Fibroblast of lung (primary cell): ENCODE data around the gene HPSE2. TPM values are rescaled to one million over a fixed set of nuclear protein-coding genes. Genes with fewer than 3 reads are reported as not detected.

Experiments used
- DNase-seq, 2 donors: peaks; one replicate each; pipeline versions ENCODE4 v3.0.0 to v3.0.0-alpha.2; 2010; ENCODE audit warnings: low read depth in 2 of 2
- H2AFZ ChIP-seq: 2 replicates; pipeline ENCODE4 v1.5.1; 2012; ENCODE audit warnings: low read length, control low read depth, inconsistent platforms
- H3K27ac ChIP-seq: 2 replicates; pipeline ENCODE4 v1.5.1; 2011; ENCODE audit warnings: low read length, control low read depth; ENCODE audit not compliant: insufficient read depth
- H3K27me3 ChIP-seq: 2 replicates; pipeline ENCODE4 v1.5.1; 2011; ENCODE audit warnings: mild to moderate bottlenecking, low read length; ENCODE audit not compliant: control insufficient read depth, insufficient read depth
- H3K36me3 ChIP-seq: 2 replicates; pipeline ENCODE4 v1.5.1; 2011; ENCODE audit warnings: low read length; ENCODE audit not compliant: control insufficient read depth, insufficient read depth
- H3K4me1 ChIP-seq: 2 replicates; pipeline ENCODE4 v1.5.1; 2011; ENCODE audit warnings: low read length; ENCODE audit not compliant: control insufficient read depth, insufficient read depth; ENCODE audit errors: extremely low read depth
- H3K4me2 ChIP-seq: 2 replicates; pipeline ENCODE4 v1.5.1; 2011; ENCODE audit warnings: low read length, control low read depth; ENCODE audit not compliant: insufficient read depth; ENCODE audit errors: extremely low read depth
- H3K4me3 ChIP-seq, 4 experiments: fragments of 200-600 bp in 1 of 4; sonication (generic) in 1 of 4; replicated peaks in 1 of 4; 2 replicates each; pipeline ENCODE4 v1.5.1; 2011 to 2016; ENCODE audit warnings: low read length in 4 of 4, low read depth in 3 of 4, mild to moderate bottlenecking in 3 of 4, control low read depth in 2 of 4, inconsistent platforms in 1 of 4, mixed read lengths in 1 of 4; ENCODE audit not compliant: insufficient read depth in 1 of 4; ENCODE audit errors: control extremely low read depth in 1 of 4
- H3K79me2 ChIP-seq: 2 replicates; pipeline ENCODE4 v1.5.1; 2012; ENCODE audit warnings: mild to moderate bottlenecking, low read length, inconsistent platforms; ENCODE audit not compliant: control insufficient read depth, insufficient read depth
- H3K9ac ChIP-seq: 2 replicates; pipeline ENCODE4 v1.5.1; 2011; ENCODE audit warnings: mild to moderate bottlenecking, low read length, control low read depth; ENCODE audit not compliant: insufficient read depth
- H3K9me3 ChIP-seq: 2 replicates; pipeline ENCODE4 v1.5.1; 2012; ENCODE audit warnings: low read depth, low read length; ENCODE audit not compliant: control insufficient read depth, insufficient read depth
- H4K20me1 ChIP-seq: 2 replicates; pipeline ENCODE4 v1.5.1; 2011; ENCODE audit warnings: low read length; ENCODE audit not compliant: control insufficient read depth, insufficient read depth; ENCODE audit errors: extremely low read depth
- EZH2 ChIP-seq: IDR thresholded peaks from 2 replicates; pipeline ENCODE4 v1.5.1; 2012; ENCODE audit warnings: low read length, control low read depth, mild to moderate bottlenecking; ENCODE audit errors: missing control alignments
- polyA plus RNA-seq, 2 donors: library from polyadenylated mRNA; depleted of rRNA in 1 of 2; stranded (reverse) in 1 of 2; unstranded in 1 of 2; fragments of >200 nt; gene quantifications; 2 replicates each; pipeline ENCODE4 v1.2.1, GENCODE V29; 2011 to 2012; ENCODE audit warnings: missing spikeins in 1 of 2
- total RNA-seq: library from RNA; depleted of rRNA; stranded (reverse); fragments of >200 nt; gene quantifications from 2 replicates; pipeline ENCODE4 v1.2.1, GENCODE V29; 2014
- TF ChIP-seq, protein P1 (sequence below), 2 donors: IDR thresholded peaks in 1 of 2; conservative IDR thresholded peaks in 1 of 2; 1 replicate in 1 of 2; 2 replicates in 1 of 2; pipeline ENCODE4 v1.5.1; 2011 to 2012; ENCODE audit warnings: low read length in 2 of 2, control low read depth in 1 of 2, inconsistent platforms in 1 of 2, low read depth in 1 of 2, mild to moderate bottlenecking in 1 of 2

The HPSE2 gene
- total and polyA plus RNA-seq, 2 donors (not counting 1 experiment from before 2014, with no cell fraction given) = 0.02 to 0.17 TPM

DNA sequence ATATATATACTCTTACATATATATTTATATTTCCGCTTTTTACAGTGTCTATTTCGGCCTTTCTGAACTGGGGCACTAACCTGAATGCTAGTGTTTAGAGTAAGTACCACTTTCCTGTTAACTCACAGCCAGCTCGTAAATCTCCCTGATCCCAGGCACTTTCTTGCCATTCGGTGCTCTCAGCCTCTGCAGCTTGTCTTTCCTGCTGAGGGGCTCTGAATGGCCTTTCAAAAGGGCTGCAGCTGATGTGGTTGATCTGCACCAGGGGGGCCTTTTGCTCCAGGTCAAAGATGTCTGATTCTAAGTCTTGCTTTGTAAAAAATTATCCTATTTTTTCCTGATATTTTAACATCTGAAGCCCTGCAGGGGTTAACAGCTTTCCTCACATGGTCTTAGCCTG is 763.5 kb downstream of the HPSE2 start:
- no peaks in the 10 kb centered on the region for H3K4me1 ChIP-seq
- H2AFZ ChIP-seq = no peak overlapping the region
- no peaks in the 10 kb centered on the region for H3K79me2 ChIP-seq
- no peak overlapping the region for H3K27ac ChIP-seq
- DNase-seq = no peak
- no peaks in the 10 kb centered on the region for H3K9me3 ChIP-seq
- H3K9ac ChIP-seq = no peak overlapping the region
- peaks cover 2% of the 10 kb centered on the region for H3K27me3 ChIP-seq
- H4K20me1 ChIP-seq = no peaks in the 10 kb centered on the region
- no peak for TF ChIP-seq EZH2
- TF ChIP-seq, protein P1, sequence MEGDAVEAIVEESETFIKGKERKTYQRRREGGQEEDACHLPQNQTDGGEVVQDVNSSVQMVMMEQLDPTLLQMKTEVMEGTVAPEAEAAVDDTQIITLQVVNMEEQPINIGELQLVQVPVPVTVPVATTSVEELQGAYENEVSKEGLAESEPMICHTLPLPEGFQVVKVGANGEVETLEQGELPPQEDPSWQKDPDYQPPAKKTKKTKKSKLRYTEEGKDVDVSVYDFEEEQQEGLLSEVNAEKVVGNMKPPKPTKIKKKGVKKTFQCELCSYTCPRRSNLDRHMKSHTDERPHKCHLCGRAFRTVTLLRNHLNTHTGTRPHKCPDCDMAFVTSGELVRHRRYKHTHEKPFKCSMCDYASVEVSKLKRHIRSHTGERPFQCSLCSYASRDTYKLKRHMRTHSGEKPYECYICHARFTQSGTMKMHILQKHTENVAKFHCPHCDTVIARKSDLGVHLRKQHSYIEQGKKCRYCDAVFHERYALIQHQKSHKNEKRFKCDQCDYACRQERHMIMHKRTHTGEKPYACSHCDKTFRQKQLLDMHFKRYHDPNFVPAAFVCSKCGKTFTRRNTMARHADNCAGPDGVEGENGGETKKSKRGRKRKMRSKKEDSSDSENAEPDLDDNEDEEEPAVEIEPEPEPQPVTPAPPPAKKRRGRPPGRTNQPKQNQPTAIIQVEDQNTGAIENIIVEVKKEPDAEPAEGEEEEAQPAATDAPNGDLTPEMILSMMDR (conservative IDR thresholded peaks at IDR 0.05 in 1 of 2, IDR thresholded peaks at IDR 0.05 in 1 of 2; ENCODE audit: low read depth in 1 of 2, low read length in 2 of 2) = no peak
- no peak overlapping the region for H3K4me2 ChIP-seq
- H3K36me3 ChIP-seq = no peaks in the 10 kb centered on the region
- no peak overlapping the region for H3K4me3 ChIP-seq

DNA sequence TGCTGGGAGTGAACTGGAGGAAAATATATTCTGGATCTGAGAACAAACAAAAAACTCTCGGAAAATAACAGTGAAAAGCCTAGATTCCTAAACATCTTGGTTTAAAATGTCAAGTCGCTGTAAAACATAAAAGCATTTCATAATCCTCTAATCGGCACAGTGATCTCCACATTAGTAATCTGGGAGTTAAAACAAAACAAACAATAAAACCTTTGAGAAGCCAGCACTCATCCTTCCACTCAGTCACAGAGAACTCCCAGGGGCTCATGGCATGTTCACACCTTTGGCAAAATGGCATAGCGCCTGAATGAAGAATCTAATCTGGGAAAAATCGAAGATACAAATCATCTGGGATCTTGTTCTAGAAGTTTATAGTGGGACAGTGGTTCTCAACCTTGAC is 764.8 kb downstream of the HPSE2 start:
- H3K27me3 ChIP-seq = peaks cover 2% of the 10 kb centered on the region
- H4K20me1 ChIP-seq = no peaks in the 10 kb centered on the region
- no peaks in the 10 kb centered on the region for H3K79me2 ChIP-seq
- no peak overlapping the region for H3K4me3 ChIP-seq
- no peak for DNase-seq
- no peak overlapping the region for H3K9ac ChIP-seq
- H3K4me2 ChIP-seq = no peak overlapping the region
- TF ChIP-seq, protein P1 (conservative IDR thresholded peaks at IDR 0.05 in 1 of 2, IDR thresholded peaks at IDR 0.05 in 1 of 2; ENCODE audit: low read depth in 1 of 2, low read length in 2 of 2) = no peak
- no peak for TF ChIP-seq EZH2
- no peaks in the 10 kb centered on the region for H3K36me3 ChIP-seq
- peaks cover 2% of the 10 kb centered on the region for H3K4me1 ChIP-seq
- no peak overlapping the region for H3K27ac ChIP-seq
- no peak overlapping the region for H2AFZ ChIP-seq
- no peaks in the 10 kb centered on the region for H3K9me3 ChIP-seq

DNA sequence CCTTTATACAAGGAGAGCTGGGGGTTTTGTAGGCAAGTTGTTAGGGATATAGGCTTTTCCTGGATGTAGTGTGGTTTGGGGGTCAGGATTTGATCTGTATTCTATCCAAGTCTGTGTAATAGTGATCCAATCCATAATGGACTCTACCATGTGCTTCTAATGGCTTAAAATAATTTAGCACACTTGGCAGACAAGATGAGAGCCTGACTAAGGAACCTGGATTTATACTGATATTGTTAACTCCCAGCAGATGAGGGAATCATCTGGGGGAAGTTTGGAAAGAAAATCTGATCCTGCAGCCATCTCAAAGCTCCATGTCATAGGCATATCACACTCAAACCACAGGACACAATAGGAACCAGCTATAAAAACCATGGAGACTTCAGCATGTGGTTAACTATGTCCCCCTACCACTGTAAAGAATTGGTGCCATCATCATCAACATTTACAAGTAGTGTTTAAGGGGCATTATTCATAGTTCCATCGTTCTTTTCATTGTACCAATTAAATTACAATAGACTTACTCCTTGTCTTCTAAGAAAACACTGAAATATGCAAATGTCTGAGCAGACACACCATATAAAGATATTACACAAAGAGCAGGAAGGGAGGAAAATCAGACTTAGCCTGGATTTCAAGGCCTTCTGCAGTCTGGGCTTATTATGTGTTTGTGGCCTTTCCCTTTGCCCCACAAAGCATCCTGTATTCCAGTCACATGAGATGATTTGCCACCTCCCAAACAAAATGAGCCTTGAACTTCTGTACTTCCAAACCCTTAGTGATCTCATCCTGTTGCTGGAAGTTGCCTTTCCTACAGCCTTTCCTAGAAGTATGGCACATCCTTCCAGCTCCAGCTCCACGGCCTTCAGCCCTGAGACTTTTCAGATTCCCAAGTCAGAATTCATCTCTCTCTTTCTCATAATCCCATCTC is 766.4 kb downstream of the HPSE2 start:
- Histone ChIP-seq H2AFZ (no peak overlapping the region), H3K27me3 (peaks cover 2% of the 10 kb centered on the region), H4K20me1 (no peaks in the 10 kb centered on the region), H3K27ac (no peak overlapping the region), H3K36me3 (no peaks in the 10 kb centered on the region), H3K79me2 (no peaks in the 10 kb centered on the region), H3K9me3 (no peaks in the 10 kb centered on the region), H3K9ac (no peak overlapping the region), H3K4me3 (no peak overlapping the region), H3K4me2 (no peak overlapping the region), H3K4me1 (peaks cover 2% of the 10 kb centered on the region)
- peak in 1 of 2 donors; percentile 4 for DNase-seq
- TF ChIP-seq, protein P1 (conservative IDR thresholded peaks at IDR 0.05 in 1 of 2, IDR thresholded peaks at IDR 0.05 in 1 of 2; ENCODE audit: low read depth in 1 of 2, low read length in 2 of 2) = no peak
- no peak for TF ChIP-seq EZH2
